Upper lobe of left lung (tissue), 4 donors: ENCODE results near the gene TMEM239.

Experiments used
- POLR2A ChIP-seq, 4 donors: fragments of 450-650 bp; IDR thresholded peaks; one replicate each; pipeline ENCODE4 v1.5.1; 2016 to 2017; ENCODE audit warnings: antibody characterized with exemption in 4 of 4, mild to moderate bottlenecking in 2 of 4
- POLR2AphosphoS5 ChIP-seq, 2 donors: sonication (generic); formaldehyde crosslinking; IDR thresholded peaks; one replicate each; pipeline ENCODE4 v1.5.1; 2017; ENCODE audit warnings: antibody characterized with exemption in 2 of 2
- TF ChIP-seq, protein P1 (sequence below), 6 experiments: fragments of 450-650 bp in 4 of 6; fragments of 200-600 bp in 2 of 6; sonication (generic) in 2 of 6; IDR thresholded peaks; one replicate each; pipeline ENCODE4 v1.5.1; 2016 to 2019; ENCODE audit warnings: antibody characterized with exemption in 6 of 6

DNA sequence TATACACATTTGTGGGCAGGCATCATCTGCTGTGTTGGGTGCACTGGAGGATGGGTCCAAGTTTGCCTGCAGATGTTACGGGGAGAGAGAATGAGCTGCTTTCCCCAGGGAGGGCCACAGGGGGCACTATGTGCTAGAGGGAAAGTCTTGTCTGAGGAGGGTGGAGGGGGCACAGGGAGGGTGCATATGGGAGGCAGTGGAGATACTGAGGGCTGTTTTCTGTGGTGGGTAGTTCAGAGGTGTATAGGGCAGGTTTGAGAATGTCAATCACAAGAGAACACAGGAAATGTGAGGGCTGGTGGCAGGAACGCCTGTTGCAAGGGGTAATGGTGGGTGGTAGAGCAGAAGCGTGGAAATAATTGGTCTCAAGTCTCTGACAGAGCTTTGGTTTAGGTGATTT, 49.5 kb downstream of the TMEM239 start:
- TF ChIP-seq, protein P1, sequence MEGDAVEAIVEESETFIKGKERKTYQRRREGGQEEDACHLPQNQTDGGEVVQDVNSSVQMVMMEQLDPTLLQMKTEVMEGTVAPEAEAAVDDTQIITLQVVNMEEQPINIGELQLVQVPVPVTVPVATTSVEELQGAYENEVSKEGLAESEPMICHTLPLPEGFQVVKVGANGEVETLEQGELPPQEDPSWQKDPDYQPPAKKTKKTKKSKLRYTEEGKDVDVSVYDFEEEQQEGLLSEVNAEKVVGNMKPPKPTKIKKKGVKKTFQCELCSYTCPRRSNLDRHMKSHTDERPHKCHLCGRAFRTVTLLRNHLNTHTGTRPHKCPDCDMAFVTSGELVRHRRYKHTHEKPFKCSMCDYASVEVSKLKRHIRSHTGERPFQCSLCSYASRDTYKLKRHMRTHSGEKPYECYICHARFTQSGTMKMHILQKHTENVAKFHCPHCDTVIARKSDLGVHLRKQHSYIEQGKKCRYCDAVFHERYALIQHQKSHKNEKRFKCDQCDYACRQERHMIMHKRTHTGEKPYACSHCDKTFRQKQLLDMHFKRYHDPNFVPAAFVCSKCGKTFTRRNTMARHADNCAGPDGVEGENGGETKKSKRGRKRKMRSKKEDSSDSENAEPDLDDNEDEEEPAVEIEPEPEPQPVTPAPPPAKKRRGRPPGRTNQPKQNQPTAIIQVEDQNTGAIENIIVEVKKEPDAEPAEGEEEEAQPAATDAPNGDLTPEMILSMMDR (IDR thresholded peaks at IDR 0.05): no peak
- TF ChIP-seq POLR2AphosphoS5 (IDR thresholded peaks at IDR 0.05) (no peak), POLR2A (IDR thresholded peaks at IDR 0.05) (no peak)
